ENCODE results near the gene NDUFB1.
A peak's percentile ranks its signal among the peaks of the same experiment; 100 is the strongest.

The NDUFB1 gene

GRCh38 chr14:92093320-92093719 lies 28.2 kb downstream of the NDUFB1 start:
- peak; percentile 11 for DNase-seq

DNA sequence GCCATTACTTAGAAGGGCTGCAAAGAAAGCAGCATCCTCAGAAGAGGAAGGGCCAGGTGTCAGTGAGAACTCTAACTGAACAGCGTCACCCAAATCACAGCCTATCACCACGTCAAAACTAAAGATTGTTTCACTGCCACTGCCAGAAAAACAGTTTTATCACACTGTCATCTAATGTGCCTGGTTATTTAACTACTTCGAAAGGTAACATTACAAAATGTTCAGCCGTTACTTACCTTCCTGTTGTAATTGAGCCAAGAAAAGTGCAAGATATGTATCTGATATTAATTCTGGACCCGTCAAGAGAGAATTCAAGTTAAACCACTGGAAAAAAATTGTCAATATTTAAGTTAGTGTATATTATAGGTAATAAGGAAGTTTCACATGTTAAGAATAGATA lies 33.0 kb downstream of the NDUFB1 start:
- DNase-seq = no peak

GRCh38 chr14:92074555-92074954 lies 47.0 kb downstream of the NDUFB1 start:
- DNase-seq = no peak

All from hematopoietic multipotent progenitor cell treated with erythropoietin and hydrocortisone succinate and interleukin-3 and kit ligand, for 8 days (in vitro differentiated cells).